IPS-11a (cell line): ENCODE data around the gene TAGAP.
"Not testable (repeated sequence)": the region's sequence is repeated elsewhere in the genome, so short reads cannot be mapped to it uniquely, and the experiment has no call there.

Experiments
- H3K4me3 ChIP-seq: one replicate; pipeline ENCODE4 v1.5.1; 2013; ENCODE audit warnings: low read depth, low read length, control low read depth

Gene TAGAP

DNA sequence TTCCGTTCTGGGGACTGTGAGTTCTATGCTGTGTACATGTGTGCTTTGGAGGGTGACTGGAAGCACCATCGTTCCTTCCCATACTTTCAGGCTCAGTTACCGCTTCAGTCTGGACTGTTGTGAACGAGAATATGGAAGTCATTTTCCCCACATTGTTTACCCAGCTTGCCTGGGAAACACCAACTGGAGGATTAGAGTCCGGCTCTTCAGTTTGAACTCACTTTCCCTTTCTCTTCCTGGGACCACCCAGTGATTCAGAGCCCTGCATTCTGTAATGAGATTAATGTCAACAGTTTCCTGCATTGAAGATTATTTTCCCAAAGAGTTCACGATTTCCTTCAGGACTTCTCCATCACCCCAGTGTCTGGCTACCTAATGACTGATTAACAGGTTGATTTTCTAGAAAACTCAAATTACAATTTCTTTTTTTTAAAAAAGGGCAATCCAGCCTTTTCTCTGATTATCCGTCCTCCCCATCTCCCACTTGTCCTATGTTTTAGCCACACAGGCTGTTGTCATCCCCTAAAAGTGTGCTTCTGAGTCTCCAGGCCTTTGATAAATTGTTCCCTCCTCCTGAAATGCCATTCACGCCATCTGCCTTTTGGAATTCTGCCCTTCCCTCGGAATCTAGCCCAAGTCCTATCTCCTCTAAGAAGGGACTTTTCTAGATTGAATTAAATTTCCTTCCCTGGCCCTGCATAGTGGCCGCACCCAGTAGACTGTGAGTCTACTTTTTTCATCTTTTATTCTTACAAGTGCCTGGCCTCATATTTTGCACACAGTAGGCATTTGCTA is 3.3 kb upstream of the TAGAP start:
- H3K4me3 ChIP-seq: no peak overlapping the region

DNA sequence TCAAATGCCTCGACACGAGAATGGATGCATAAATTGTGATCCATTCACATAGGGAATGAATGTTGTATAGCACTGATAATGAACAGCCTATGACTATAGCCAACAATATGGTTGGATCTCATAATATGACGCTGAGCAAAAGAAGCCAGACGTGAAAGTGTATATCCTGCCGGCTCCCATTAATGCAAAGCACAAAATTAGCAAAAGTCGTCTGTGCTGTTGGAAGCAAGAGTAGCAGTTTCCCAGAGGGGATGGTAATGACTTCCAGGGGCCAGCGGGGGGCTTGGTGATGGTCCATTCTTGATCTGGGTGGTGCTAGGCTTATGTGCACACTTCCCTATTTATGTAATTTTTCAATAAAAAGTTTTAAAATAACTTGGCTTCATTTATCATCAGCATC is 1.0 kb upstream of the TAGAP start:
- H3K4me3 ChIP-seq: no peak overlapping the region

DNA sequence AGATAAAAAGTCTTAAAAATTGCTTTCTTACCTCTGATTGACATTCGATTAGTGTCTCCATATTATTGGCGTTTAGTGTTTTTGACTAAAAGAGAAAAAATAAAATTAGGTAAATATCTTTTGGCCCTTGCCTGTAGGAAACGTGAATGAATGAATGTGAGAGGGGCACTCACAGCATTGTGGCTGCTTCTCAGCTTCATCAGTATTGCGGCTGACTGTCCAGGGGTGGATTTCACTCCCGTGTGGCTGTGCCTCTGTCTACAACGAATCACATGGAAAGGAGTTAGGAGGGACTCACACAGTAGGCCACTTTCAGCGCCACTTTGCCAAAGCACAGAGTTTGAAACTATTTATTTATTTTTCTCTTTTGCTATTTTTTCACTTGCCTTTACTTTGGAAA is 844 bp downstream of the TAGAP start:
- H3K4me3 ChIP-seq: no peak overlapping the region

DNA sequence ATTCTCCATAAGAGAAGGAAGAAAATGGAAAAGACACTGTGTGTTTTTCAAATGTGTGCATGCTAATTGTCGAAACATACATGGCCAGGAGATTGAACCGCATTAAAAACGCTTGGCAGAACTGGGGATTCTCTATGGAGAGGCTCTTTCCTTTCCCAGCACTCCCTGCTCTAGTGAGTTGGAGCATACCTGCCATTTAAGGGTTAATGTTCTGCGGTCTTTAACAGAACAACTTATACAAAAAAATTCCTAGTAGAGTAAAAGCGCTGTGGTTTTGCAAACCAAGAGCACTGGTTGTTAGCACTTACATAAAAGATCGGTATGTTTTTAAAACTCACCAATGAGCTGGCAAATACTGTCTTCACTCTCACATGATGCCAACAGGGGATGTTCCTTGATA is 1.5 kb downstream of the TAGAP start:
- H3K4me3 ChIP-seq: no peak overlapping the region

DNA sequence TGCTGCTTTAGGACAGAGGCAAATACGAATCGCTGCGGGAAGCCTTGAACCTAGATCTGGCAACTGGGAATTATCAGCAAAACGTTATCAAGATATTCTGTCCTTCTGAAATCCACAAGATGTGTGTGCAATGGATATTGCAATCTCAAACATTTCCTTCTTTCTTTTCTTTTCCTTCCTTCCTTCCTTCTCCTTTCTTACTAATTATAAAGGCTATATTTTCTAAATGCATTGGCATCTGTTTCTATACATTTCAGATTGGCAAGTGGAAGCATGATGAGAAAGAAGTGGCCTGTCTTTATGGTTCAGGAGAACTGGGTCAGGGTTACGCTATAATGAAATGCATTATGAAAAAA is 2.0 kb downstream of the TAGAP start:
- H3K4me3 ChIP-seq: no peak overlapping the region

DNA sequence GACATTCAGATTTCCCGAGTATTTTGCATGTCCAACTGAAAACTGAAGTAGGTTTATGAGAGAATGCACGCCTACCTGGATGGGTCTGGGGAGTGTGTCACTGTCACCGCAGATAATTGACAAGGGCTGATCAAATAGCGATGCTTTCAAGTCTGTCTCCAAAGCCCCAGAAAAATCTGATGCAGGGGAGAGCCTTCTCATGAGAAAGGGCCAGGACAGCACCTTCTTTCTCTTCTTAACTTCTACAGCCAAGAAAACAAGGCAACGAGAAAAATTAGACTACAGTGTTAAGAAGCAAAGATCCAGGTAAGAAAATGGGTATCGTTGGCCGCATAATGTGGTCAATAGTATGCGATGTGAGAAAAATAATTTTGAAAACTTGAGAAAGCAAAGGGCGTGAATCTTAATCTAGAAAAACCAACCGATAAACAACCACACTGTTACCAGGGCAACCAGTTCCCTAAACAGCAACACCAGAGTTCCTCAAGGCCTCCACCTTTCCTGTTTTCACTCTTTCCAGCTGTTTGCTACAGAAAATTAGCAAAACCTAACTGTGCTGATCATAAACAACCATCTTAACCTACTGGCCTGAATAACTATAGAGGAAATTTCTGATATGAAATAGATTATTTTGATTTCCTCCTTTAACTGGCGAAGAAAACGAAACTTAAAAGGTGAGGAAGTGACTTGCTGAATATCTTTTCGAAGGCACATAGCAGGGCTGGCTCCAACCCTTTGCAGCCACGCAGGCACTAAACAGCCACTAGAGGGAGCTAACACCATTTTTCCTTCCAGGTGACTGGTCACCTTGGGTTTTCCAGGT is 2.6 kb downstream of the TAGAP start:
- H3K4me3 ChIP-seq: no peak overlapping the region

DNA sequence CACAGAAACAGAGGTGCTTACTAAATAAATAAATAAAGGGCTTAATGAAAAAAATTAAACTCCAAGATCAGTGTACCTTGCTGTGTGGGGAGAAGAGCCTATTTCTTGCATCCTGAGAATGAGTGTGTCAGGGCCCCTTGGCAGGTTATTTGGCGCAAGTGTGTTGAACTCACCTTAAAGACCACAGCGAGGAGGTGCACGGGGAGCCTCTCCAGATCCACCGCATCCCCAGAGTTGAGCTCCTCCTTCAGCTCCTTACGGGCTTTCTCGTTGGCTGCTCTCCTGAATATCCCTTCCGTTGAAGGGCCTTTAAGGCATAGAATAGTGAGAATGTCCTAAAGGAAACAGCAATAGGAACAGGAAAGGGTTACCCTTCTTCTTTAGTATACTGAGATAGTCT is 3.6 kb downstream of the TAGAP start:
- no peak overlapping the region for H3K4me3 ChIP-seq

DNA sequence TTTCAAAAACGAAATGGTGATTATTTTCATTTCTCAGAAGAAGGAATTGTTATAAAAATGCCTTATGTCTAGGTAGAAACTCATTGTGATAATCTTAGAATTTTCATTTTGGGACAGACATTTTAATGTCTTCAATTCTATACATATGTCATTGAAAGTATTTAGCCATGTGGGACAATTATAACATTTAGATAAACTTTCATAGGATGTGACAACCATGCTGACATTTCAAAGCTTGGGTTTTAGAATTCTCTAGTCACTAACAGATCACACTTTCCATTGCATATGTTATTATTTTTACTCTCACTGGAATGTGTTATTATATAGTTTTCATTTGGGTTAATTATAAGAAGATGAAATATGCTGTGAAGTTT is 4.9 kb downstream of the TAGAP start:
- no peak overlapping the region for H3K4me3 ChIP-seq

DNA sequence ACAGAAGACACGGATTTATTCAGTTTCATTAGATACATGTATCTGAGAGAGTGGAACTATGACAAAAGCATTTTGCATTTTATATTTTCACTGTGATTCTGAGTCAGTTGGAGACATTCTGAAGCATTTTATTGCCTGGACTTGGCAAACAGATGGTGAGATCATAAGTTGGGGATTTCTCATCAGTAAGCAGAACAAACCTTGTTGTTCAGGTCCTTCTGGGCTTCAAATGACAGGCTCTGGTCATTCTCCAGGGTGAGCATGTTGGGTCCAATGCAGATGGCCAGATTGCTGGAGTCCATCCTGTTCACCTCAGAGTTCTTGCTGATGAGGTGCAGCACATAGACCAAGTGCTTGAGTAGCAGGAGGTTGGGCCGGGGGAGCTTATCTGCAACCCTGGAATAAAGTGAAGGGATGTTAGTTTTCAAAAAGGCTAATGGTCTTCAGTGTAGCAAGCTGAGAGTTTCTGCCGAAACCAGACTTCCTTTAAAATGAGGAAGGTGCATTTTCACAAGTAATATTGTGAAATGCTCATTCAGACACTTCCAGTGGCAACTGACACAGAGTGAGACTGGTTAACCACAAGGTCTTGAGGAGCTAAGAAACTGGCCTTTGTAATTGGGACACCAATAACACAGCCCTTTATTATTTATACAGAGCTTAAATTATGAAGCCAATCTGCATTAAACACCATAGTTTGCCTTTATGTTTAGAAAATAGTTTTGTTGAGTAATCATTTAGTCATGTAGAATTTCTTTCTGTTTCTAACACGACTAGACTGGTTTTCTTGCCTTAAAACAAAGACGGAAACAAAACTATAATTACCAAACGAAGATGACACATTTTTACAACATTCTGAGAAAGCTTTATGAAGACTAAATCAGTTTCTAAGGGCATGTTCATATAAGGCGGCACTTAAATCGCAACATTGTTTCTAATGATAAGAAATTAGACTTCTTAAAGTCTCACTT is 5.6 kb downstream of the TAGAP start:
- H3K4me3 ChIP-seq: no peak overlapping the region

DNA sequence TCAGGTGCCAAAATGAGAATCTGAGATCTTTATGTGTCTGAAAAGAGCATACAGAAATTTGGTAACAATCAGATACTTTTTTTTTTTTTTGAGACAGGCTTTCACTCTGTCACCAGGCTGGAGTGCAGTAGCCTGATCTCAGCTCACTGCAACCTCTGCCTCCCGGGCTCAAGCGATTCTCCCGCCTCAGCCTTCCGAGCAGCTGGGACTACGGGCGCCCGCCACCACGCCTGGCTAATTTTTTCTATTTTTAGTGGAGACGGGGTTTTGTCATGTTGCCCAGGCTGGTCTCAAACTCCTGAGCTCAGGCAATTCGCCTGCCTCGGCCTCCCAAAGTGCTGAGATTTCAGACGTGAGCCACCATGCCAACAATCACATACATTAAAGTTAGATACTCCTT is 6.5 kb downstream of the TAGAP start:
- H3K4me3 ChIP-seq: not testable (repeated sequence)

DNA sequence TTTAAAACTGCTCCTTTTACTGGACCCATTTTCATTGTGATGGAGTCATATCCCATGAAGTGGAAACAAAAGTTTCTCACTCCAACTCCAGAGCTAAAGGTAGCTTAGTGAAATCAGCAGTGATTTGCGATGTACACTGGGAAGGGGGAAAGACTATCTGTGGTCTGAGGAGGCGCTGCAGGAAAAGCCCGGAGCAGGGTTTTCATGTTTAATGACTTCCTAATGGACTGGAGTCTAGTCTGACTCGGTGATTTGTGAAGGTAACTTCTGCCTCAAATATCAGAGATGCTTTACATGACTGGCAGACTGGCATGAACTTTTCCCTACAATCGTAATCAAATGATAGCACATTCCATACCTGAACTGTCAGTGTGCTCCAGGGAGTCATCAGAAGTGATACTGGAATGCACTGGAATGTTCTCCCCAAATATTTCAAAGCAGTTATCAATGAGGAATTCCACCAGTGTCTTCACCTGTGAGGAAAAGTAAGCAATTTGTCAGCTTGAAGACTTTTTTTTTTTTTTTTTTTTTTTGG is 7.0 kb downstream of the TAGAP start:
- H3K4me3 ChIP-seq: no peak overlapping the region

DNA sequence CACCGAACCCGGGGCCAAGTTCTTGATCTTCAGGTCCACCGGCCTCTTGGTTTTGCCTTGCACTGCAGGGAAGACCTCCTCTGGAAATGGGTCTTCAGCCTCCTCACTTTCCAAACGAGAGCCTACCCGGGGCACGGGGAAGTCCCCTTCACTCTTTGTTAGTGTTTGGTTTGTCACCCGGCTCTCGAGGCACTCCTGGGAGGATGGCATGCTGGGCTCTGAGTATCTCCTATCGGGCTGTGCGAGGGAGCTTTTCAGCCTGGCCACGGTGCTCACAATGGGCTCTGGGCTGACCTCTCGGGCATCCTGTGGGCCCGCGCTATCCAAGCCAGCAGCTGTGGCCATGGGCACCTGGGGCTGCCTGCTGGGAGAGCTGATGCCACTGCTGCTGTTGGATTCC is 8.1 kb downstream of the TAGAP start:
- H3K4me3 ChIP-seq: no peak overlapping the region

DNA sequence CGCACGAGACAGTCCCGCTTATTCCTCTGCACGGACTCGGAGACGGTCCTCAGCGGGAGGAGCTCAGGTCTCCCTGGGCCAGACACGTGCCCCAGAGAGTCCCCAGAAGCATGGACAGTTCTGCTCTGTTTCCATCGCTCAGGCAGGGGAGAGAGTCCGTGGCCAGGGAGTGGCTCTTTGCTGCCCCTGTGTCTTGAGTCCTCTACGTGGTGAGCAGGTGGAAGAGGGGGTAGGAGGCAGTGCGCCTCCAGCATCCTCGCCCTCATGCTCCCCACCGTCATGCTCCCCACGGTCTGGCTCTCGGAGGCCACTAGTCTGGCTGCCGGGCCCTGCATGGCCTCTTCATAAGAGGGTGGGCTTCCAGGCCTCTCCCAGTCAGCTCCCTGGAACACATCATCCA is 8.9 kb downstream of the TAGAP start:
- no peak overlapping the region for H3K4me3 ChIP-seq

DNA sequence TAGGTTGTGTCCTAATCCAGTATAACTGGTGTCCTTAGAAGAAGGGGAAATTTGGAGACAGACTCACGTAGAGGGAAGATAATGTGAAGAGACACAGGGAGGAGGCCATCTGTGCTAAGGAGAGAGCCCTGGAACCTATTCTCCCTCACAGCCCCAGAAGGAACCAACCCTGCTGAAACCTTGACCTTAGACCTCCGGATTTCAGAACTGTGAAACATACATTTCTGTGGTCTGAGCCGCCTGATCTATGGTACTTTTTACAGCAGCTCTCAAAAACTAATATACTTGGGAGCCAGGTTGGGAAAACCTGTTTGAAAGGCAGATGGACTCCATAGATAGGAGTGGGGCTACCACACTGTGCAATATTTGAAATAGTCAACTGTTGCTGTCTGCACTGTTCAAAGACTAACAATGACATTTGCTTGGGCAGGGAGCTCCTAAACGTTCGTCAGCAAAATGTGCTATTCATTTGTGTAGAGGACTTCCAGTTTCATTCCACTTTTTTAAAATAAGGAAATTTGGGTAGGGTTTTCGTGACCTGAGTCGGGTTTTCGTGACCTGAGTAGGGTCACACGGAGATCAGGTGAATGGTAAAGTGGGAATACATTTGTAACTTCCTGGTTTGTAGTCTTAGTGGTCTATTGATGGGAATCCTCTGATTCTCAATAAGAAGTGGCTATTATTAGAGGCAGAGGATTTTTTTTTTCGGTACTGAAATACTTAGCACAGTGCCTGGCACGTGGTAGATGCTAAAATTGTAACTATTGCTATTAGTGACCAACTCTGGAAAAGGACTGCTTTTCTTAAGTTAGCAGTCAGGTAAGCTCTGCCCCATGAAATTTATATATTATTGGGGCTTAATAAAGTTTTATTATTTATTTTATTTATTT is 11.4 kb downstream of the TAGAP start:
- no peak overlapping the region for H3K4me3 ChIP-seq

DNA sequence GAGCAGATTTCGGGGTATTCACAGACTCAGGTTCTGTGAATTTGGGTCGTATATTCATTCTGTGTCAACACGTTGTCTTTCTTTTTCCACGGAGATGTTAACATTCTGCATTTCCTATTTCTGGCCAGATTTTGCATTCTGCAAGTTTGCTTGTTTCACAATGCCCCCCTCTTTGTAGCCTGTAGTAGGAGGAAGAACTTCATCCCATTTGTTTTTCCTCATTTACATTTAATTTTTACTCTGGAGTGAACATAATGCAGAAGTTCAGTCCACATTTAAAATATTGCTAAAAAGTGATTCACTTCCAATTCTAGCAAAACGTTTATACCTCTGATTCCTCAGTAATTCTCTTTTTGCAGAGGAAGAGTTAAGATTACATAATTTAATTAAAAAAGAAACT is 12.9 kb downstream of the TAGAP start:
- no peak overlapping the region for H3K4me3 ChIP-seq

DNA sequence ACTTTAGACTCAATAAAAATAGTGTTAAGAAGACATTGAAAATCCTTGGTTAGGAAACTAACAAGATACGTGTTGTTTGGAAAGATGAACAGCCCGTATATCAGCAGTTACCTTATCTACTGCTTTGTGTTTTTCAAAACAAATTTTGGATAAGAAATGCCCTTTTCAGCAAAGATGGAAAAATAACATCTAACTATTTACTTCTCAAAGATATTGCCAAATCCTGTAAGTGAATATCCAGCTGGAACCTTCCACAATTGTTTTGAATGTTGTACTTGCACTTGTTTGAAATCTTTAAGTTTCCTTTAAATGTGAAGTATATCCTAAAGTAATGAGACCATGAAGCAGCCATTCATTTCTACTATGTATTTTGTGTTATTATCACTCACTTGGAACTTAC is 14.6 kb downstream of the TAGAP start:
- no peak overlapping the region for H3K4me3 ChIP-seq

DNA sequence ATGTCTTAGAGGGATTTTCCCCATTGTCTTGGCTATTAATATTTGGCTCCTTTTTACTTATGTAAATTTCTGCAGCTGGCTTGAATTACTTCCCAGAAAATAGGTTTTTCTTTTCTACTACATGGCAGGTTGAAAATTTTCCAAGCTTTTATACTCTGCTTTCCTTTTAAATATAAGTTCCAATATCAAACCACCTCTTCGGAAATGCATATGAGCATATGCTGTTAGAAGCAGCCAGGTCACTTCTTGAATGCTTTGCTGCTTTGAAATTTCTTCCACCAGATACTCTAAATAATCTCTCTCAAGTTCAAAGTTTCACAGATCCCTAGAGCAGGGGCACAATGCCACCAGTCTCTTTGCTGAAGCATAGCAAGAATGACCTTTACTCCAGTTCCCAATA is 19.6 kb downstream of the TAGAP start:
- not testable (repeated sequence) for H3K4me3 ChIP-seq

DNA sequence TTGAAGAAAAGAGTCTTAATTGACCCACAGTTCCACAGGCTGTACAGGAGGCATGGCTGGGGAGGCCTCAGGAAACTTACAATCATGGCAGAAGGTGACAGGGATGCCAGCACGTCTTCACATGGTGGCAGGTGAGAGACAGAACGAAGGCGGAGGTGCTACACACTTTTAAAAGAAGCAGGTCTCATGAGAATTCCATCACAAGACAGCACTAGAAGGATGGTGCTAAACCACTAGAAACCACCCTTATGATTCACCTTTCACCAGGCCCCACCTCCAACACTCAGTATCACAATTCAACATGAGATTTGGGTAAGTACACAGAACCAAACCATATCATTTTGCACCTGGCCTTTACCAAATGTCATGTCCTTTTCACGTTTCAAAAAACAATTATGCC is 20.9 kb downstream of the TAGAP start:
- H3K4me3 ChIP-seq: no peak overlapping the region

DNA sequence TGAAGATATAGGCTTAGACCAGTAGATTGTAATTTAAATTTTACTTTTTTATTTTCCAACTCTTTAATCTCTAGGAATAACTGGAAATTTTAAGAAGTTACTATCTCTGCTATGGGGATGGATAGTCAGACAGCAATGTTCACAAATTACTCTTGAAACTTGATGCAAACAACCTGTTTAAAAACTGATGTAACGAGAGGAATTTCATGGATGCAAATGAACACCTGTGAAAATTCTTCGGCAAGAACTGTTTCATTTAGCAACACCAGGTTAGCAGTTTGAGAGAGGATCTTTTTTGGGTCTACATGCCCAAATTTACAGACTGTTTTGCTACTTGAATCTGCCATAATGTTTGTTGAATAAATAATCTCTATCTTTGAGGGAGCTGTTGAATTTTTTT is 24.8 kb downstream of the TAGAP start:
- no peak overlapping the region for H3K4me3 ChIP-seq
